HCT116 (cell line): Measurements from ENCODE around the gene RCOR3. TPM values are rescaled to one million over a fixed set of nuclear protein-coding genes. Genes with fewer than 3 reads are reported as not detected.

Source experiments
- ATAC-seq: fragments of 200-7000 bp; cut with Tn5 transposase; 2 replicates; pipeline ENCODE4 v1.9.1; 2020; ENCODE audit warnings: mild to moderate bottlenecking, moderate library complexity
- BruUV-seq: library from RNA; stranded (reverse); fragments of 400-500 nt; replicated peaks from 2 replicates; lab custom pipeline; 2021; lab: Mats Ljungman, UMichigan
- CTCF ChIA-PET: fragments of 300-600 bp; sonication (Branson Sonifier 250); formaldehyde crosslinking; loops from one replicate; lab custom pipeline; 2021; ENCODE audit warnings: antibody characterized with exemption; lab: Charles Lee
- POLR2A ChIA-PET: fragments of 300-600, 350-600 bp; sonication (Branson Sonifier 250); formaldehyde crosslinking; loops from one replicate; lab custom pipeline; 2021; ENCODE audit warnings: antibody characterized with exemption; lab: Charles Lee
- RAD21 ChIA-PET, 2 experiments: fragments of 300-600 bp; sonication (Branson Sonifier 250); formaldehyde crosslinking; loops; one replicate each; lab custom pipeline; 2023; ENCODE audit warnings: low total read pairs in 2 of 2; ENCODE audit not compliant: uncharacterized antibody in 2 of 2, unreplicated experiment in 2 of 2, low non-redundant PET in 1 of 2; lab: Charles Lee
- DNase-seq: peaks from one replicate; pipeline ENCODE4 v3.0.0-alpha.2; 2010; ENCODE audit warnings: low read depth, low spot score
- H2AFZ ChIP-seq: fragments of 200-600 bp; shearing (Covaris generic), sonication (generic); 2 replicates; pipeline ENCODE4 v1.6.1; 2017; ENCODE audit warnings: low read depth, mixed run types, mixed read lengths, antibody characterized with exemption, low read length; ENCODE audit not compliant: poor library complexity, severe bottlenecking
- H3K27ac ChIP-seq: 2 replicates; pipeline ENCODE4 v1.5.1; 2012; ENCODE audit warnings: low read depth, low read length
- H3K27me3 ChIP-seq: fragments of 200-600 bp; sonication (generic); 2 replicates; pipeline ENCODE4 v1.6.1; 2016; ENCODE audit warnings: mixed run types, low read length, mixed read lengths; ENCODE audit not compliant: insufficient read depth
- H3K36me3 ChIP-seq, 2 experiments: fragments of 200-500 bp in 1 of 2; fragments of 200-600 bp in 1 of 2; sonication (Bioruptor generic) in 1 of 2; sonication (generic) in 1 of 2; 2 replicates each; pipeline versions ENCODE4 v1.5.1 to v1.6.1; 2014 to 2016; ENCODE audit warnings: low read length in 2 of 2, inconsistent platforms in 1 of 2, mixed read lengths in 1 of 2, mixed run types in 1 of 2; ENCODE audit not compliant: insufficient read depth in 2 of 2, control insufficient read depth in 1 of 2
- H3K4me1 ChIP-seq, 2 experiments: fragments of 200-600 bp in 1 of 2; sonication (generic) in 1 of 2; 2 replicates each; pipeline versions ENCODE4 v1.5.1 to v1.6.1; 2012 to 2017; ENCODE audit warnings: low read length in 2 of 2, inconsistent platforms in 1 of 2, mild to moderate bottlenecking in 1 of 2, mixed read lengths in 1 of 2, mixed run types in 1 of 2, moderate library complexity in 1 of 2; ENCODE audit not compliant: insufficient read depth in 2 of 2, control insufficient read depth in 1 of 2
- H3K4me2 ChIP-seq: fragments of 200-600 bp; sonication (generic); 2 replicates; pipeline ENCODE4 v1.6.1; 2017; ENCODE audit warnings: mixed run types, low read length, mixed read lengths
- H3K4me3 ChIP-seq, 2 experiments: fragments of 200-600 bp in 1 of 2; sonication (generic) in 1 of 2; replicated peaks in 1 of 2; 2 replicates each; pipeline ENCODE4 v1.5.1; 2011 to 2016; ENCODE audit warnings: low read length in 2 of 2, control low read depth in 1 of 2, low read depth in 1 of 2, mild to moderate bottlenecking in 1 of 2, mixed read lengths in 1 of 2, mixed run types in 1 of 2
- H3K79me2 ChIP-seq: fragments of 200-600 bp; sonication (generic); 2 replicates; pipeline ENCODE4 v1.6.1; 2017; ENCODE audit warnings: mild to moderate bottlenecking, mixed run types, low read length, moderate library complexity, mixed read lengths; ENCODE audit not compliant: insufficient read depth
- H3K9ac ChIP-seq: fragments of 200-600 bp; sonication (generic); 2 replicates; pipeline ENCODE4 v1.6.1; 2016; ENCODE audit warnings: low read length, mixed read lengths
- H3K9me2 ChIP-seq: fragments of 200-600 bp; sonication (generic), shearing (Covaris generic); 2 replicates; pipeline ENCODE4 v1.6.1; 2017; ENCODE audit warnings: mixed run types, mild to moderate bottlenecking, moderate library complexity; ENCODE audit not compliant: insufficient read depth
- H3K9me3 ChIP-seq, 2 experiments: fragments of 200-500 bp in 1 of 2; fragments of 200-600 bp in 1 of 2; sonication (Bioruptor generic) in 1 of 2; sonication (generic) in 1 of 2; 2 replicates each; pipeline ENCODE4 v1.6.1; 2014 to 2017; ENCODE audit warnings: low read length in 2 of 2, mixed read lengths in 2 of 2, inconsistent platforms in 1 of 2, low read depth in 1 of 2, mild to moderate bottlenecking in 1 of 2, mixed run types in 1 of 2, moderate library complexity in 1 of 2; ENCODE audit not compliant: control insufficient read depth in 1 of 2, insufficient read depth in 1 of 2
- H4K20me1 ChIP-seq: fragments of 200-600 bp; sonication (generic), shearing (Covaris generic); 2 replicates; pipeline ENCODE4 v1.6.1; 2017; ENCODE audit warnings: mixed run types, mild to moderate bottlenecking, moderate library complexity; ENCODE audit not compliant: insufficient read depth
- CBX3 ChIP-seq: IDR thresholded peaks from 2 replicates; pipeline ENCODE4 v1.6.1; 2012; ENCODE audit warnings: low read depth
- ELF1 ChIP-seq: IDR thresholded peaks from 2 replicates; pipeline ENCODE4 v1.6.1; 2012; ENCODE audit warnings: low read depth, borderline replicate concordance
- EZH2 ChIP-seq: fragments of 200-600 bp; sonication (generic); IDR thresholded peaks from 2 replicates; pipeline ENCODE4 v1.6.1; 2017; ENCODE audit warnings: antibody characterized with exemption, mixed run types
- EZH2phosphoT487 ChIP-seq: fragments of 200-600 bp; IDR thresholded peaks from 2 replicates; pipeline ENCODE4 v1.6.1; 2018; ENCODE audit warnings: antibody characterized with exemption, borderline replicate concordance
- FOSL1 ChIP-seq: IDR thresholded peaks from 2 replicates; pipeline ENCODE4 v1.6.1; 2012; ENCODE audit warnings: low read depth
- JUND ChIP-seq: IDR thresholded peaks from 2 replicates; pipeline ENCODE4 v1.6.1; 2012
- MAX ChIP-seq: IDR thresholded peaks from 2 replicates; pipeline ENCODE4 v1.6.1; 2012
- POLR2A ChIP-seq: IDR thresholded peaks from 2 replicates; pipeline ENCODE4 v1.7.0; 2011; ENCODE audit warnings: borderline replicate concordance; ENCODE audit not compliant: insufficient read depth, insufficient read length; ENCODE audit errors: extremely low read depth
- POLR2AphosphoS5 ChIP-seq: IDR thresholded peaks from 2 replicates; pipeline ENCODE4 v1.6.1; 2011; ENCODE audit warnings: mild to moderate bottlenecking, low read depth, low read length, moderate library complexity
- SP1 ChIP-seq: IDR thresholded peaks from 2 replicates; pipeline ENCODE4 v1.6.1; 2012; ENCODE audit warnings: low read depth
- ZNF274 ChIP-seq: fragments of 200-500 bp; sonication (Bioruptor generic); IDR thresholded peaks from 2 replicates; pipeline ENCODE4 v1.6.1; 2014; ENCODE audit warnings: mild to moderate bottlenecking, low read depth, low read length, inconsistent platforms
- intact Hi-C: fragments of 100-400 bp; cut with micrococcal nuclease; formaldehyde crosslinking; loops from 2 replicates; pipeline ENCODE4 v1.10.0; 2022
- total RNA-seq: library from RNA; stranded (reverse); gene quantifications from one replicate; pipeline ENCODE4 v1.2.1, GENCODE V29; 2021; ENCODE audit not compliant: unreplicated experiment
- TF ChIP-seq, protein P1 (sequence below): IDR thresholded peaks from 2 replicates; pipeline ENCODE4 v1.6.1; 2012; ENCODE audit warnings: low read depth

The RCOR3 gene
- total RNA-seq, 1 experiment from 2014 or later = 25.7 TPM

DNA sequence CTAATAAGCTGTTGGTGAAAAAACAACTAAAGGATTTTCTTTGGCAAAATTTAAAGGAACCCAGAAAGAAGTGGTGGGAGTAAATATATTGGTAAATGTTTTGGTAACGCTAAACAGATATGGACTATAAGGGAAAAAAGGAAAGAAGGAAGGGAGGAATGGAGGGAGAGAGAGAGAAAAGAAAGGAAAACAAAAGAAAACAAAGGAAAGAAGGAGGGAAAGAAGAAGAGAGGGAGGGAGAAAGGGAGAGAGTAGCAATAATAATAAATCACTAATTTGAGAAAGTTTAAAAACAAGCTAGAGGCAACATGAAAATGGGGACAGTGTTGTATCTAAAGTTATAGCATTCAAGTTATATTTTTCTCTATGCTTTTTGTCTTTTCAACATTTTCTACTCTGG is 43.6 kb upstream of the RCOR3 start:
- Histone ChIP-seq H3K4me3 (no peak overlapping the region), H3K9me3 (no peaks in the 10 kb centered on the region), H3K27me3 (no peaks in the 10 kb centered on the region), H3K36me3 (no peaks in the 10 kb centered on the region), H4K20me1 (no peaks in the 10 kb centered on the region), H3K4me1 (no peaks in the 10 kb centered on the region), H3K27ac (no peak overlapping the region), H3K9me2 (no peaks in the 10 kb centered on the region), H3K79me2 (no peaks in the 10 kb centered on the region), H3K9ac (no peak overlapping the region), H3K4me2 (no peak overlapping the region), H2AFZ (no peak overlapping the region)
- CTCF ChIA-PET = no interaction called here
- intact Hi-C loops = no loop called here
- RAD21 ChIA-PET = no interaction called here
- TF ChIP-seq MAX (no peak), POLR2AphosphoS5 (no peak), EZH2 (no peak), ZNF274 (no peak), FOSL1 (no peak), SP1 (no peak), CBX3 (no peak), EZH2phosphoT487 (no peak)
- POLR2A ChIA-PET = no interaction called here
- no TSS peak for BruUV-seq
- no peak for DNase-seq
- ATAC-seq = no peak

DNA sequence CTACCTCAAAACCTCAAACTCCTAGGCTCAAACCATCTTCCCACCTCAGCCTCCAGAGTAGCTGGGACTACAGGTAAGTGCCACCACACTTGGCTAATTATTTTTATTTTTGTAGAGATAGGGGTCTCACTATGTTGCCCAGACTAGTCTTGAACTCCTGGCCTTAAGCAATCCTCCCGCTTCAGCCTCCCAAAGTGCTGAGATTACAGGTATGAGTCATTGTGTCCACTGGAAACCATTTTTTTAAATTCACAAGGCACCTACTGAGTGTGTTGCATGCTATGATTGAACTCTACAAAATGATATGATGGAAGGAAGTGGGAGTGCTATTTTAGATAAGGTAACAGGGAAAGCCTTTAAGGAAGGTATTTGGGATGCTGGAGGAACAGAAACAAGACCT is 41.8 kb upstream of the RCOR3 start:
- TF ChIP-seq, protein P1, sequence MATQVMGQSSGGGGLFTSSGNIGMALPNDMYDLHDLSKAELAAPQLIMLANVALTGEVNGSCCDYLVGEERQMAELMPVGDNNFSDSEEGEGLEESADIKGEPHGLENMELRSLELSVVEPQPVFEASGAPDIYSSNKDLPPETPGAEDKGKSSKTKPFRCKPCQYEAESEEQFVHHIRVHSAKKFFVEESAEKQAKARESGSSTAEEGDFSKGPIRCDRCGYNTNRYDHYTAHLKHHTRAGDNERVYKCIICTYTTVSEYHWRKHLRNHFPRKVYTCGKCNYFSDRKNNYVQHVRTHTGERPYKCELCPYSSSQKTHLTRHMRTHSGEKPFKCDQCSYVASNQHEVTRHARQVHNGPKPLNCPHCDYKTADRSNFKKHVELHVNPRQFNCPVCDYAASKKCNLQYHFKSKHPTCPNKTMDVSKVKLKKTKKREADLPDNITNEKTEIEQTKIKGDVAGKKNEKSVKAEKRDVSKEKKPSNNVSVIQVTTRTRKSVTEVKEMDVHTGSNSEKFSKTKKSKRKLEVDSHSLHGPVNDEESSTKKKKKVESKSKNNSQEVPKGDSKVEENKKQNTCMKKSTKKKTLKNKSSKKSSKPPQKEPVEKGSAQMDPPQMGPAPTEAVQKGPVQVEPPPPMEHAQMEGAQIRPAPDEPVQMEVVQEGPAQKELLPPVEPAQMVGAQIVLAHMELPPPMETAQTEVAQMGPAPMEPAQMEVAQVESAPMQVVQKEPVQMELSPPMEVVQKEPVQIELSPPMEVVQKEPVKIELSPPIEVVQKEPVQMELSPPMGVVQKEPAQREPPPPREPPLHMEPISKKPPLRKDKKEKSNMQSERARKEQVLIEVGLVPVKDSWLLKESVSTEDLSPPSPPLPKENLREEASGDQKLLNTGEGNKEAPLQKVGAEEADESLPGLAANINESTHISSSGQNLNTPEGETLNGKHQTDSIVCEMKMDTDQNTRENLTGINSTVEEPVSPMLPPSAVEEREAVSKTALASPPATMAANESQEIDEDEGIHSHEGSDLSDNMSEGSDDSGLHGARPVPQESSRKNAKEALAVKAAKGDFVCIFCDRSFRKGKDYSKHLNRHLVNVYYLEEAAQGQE = no peak
- TF ChIP-seq MAX (no peak), POLR2A (no peak), EZH2 (no peak), JUND (no peak), ELF1 (no peak), SP1 (no peak)
- H3K4me3 ChIP-seq = no peak overlapping the region
- no peak for DNase-seq
- no peak for ATAC-seq
- H3K79me2 ChIP-seq = no peaks in the 10 kb centered on the region
- H3K27ac ChIP-seq = no peak overlapping the region
- no peak overlapping the region for H2AFZ ChIP-seq
- CTCF ChIA-PET = no interaction called here
- H3K4me2 ChIP-seq = no peak overlapping the region
- H3K9ac ChIP-seq = no peak overlapping the region
- POLR2A ChIA-PET = no interaction called here
- no peaks in the 10 kb centered on the region for H3K27me3 ChIP-seq
- no TSS peak for BruUV-seq
- RAD21 ChIA-PET = no interaction called here
- H3K9me2 ChIP-seq = no peaks in the 10 kb centered on the region
- H3K9me3 ChIP-seq = no peaks in the 10 kb centered on the region
- H4K20me1 ChIP-seq = no peaks in the 10 kb centered on the region
- intact Hi-C loops = no loop called here
- H3K4me1 ChIP-seq = no peaks in the 10 kb centered on the region
- no peaks in the 10 kb centered on the region for H3K36me3 ChIP-seq
